Fibroblast of the conjunctiva (primary cell): ENCODE data around the gene RHBDF1.

ENCODE experiments used
- DNase-seq: peaks from one replicate; pipeline ENCODE4 v3.0.0-alpha.2; 2010; ENCODE audit warnings: low read depth

RHBDF1 gene

DNA sequence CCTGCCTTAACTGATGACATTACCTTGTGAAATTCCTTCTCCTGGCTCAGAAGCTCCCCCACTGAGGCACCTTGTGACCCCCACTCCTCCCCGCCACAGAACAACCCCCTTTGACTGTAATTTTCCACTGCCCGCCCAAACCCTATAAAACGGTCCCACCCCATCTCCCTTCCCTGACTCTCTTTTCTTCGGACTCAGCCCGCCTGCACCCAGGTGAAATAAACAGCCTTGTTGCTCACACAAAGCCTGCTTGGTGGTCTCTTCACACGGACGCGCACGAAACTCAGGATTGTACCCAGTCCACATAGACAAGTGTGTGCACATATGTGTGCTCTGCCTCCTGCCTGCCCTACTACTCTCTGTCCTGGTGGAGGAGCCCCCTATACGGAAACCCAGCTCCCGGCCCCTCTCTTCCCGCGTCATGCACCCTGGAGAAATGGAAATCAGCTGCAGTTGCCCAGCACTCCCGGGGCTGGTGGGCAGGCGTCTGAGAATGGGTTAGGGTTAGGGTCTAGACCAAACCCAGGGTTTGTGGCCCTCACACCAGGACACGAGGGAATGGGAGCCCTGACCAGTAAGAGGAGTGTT, 2.4 kb upstream of the RHBDF1 start:
- DNase-seq, result no peak

DNA sequence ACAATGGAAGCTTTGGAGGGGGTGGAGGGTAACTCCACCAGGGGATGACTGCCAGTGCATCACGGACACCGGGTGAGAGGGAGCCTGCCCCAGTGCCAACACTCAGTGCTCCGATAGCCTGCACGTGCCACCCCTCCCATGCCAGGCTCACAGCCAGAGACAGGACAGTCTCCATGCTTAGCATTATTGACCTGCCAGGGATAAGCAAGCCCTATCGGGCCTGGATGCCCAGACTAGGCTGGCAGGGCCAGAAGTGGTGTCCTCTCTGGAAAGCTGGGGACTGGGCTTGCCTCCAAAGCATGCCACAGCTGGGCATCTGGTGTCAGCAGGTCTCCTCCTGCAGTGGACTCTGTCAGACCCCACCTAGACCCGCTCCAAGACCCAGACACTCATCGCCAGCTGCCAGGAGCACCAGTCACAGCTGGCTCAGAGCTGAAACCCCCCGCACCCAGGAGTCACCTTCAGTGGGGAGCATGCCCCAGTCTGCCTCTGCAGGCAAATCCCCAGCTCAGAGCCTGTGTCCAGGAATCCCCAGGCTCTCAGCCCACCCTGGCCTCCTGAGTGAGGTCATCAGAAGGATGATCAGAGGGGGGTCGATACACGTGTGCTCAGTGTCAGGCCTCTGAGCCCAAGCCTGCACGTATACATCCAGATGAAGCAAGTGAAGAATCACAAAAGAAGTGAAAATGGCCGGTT, 1.8 kb upstream of the RHBDF1 start:
- no peak for DNase-seq

- DNase-seq, result no peak
Measured at GRCh38 chr16:71540-72401, 660 bp downstream of the RHBDF1 start.

DNA sequence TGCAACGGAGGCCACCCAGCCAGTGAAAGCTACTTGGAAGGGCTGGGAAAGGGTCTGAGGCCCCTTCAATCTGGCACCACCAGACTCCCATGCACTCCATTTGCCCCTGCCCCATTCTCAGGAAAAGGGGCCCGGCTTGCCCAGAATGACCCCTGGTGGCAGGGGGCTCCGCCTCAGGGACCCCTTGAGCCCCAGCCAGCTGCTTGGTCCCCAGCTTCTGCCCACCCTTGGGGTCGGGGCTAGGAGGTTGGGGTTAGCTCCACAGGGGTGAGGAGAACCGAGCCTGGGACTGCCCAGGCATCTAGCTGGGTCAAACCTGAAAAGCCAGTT, 1.3 kb downstream of the RHBDF1 start:
- no peak for DNase-seq

DNA sequence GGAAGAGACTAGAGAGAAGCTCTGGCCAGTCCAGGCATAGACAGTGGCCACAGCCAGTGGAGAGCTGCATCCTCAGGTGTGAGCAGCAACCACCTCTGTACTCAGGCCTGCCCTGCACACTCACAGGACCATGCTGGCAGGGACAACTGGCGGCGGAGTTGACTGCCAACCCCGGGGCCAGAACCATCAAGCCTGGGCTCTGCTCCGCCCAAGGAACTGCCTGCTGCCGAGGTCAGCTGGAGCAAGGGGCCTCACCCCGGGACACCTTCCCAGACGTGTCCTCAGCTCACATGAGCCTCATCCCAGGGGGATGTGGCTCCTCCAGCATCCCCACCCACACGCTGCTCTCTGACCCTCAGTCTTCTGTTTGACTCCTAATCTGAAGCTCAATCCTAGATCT, 3.2 kb downstream of the RHBDF1 start:
- no peak for DNase-seq

DNA sequence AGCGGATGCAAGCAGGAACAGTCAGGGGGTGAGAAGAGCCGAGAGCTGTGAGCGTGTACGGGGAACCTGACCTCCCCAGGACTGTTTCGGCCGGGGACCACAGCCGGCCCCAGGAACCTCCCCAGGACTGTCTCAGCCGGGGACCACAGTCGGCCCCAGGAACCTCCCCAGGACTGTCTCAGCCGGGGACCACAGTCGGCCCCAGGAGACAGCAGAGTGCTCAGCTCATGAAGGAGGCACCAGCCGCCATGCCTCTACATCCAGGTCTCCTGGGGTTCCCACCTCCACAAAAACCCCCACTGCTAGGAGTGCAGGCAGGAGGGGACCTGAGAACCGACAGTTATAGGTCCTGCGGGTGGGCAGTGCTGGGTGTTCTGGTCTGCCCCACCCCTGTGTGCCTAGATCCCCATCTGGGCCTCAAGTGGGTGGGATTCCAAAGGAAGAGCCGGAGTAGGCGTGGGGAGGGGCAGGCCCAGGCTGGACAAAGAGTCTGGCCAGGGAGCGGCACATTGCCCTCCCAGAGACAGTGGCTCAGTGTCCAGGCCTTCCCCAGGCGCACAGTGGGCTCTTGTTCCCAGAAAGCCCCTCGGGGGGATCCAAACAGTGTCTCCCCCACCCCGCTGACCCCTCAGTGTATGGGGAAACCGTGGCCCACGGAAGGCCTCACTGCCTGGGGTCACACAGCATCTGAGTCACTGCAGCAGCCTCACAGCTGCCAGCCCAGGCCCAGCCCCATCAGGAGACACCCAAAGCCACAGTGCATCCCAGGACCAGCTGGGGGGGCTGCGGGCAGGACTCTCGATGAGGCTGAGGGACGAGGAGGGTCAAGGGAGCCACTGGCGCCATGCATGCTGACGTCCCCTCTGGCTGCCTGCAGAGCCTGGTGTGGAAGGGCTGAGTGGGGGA, 4.3 kb downstream of the RHBDF1 start:
- DNase-seq, result no peak

DNA sequence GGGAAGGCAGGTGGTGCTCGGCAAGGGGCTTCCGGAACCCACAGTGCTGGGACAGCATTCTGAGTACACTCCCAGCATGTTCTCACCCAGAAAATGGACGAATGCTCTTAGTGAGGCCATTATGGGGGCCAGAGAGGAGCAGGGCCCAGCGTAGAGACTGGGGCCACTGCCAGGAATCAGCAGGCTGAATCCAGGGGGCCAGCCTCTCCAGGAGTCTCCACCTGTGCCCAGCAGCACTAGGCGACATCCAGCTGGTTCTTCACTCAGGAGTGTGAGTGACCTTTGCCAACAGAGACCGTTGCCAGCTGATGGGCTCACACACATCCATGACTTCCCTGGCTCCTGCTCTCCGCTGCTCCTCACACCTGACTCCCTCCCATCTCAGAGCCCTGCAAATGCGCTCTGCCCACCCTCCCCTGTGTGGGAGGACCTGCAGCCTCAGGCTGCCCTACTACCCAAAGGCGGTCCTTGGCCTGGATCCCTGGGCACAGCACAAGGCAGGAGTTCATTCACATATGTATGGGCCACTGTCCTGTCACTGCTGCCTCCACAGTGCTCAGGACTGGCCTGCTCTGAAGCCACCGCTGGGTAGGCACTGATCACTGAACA, 5.1 kb downstream of the RHBDF1 start:
- DNase-seq, result no peak

- DNase-seq, result no peak
Measured at GRCh38 chr16:66309-67182, 5.9 kb downstream of the RHBDF1 start.

DNA sequence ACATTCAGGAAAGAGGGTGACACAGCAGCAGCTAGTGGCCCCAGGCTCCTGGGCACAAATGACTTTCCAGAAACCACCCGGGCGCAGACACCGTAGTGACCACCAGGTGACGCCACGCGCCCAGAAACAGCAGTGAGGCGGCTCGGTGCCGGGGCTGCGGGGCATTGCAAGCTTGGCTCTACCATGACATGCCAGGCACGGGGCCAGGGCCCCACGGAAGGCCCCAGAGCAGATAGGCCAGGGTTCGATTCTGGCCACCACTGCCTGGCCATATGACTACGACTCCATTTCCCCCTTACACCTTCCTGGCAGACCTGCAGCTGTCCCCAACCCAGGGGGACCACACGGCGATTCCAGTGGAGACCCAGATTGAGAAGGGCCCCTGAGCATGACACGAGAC, 6.7 kb downstream of the RHBDF1 start:
- DNase-seq, result peak; percentile 57

DNA sequence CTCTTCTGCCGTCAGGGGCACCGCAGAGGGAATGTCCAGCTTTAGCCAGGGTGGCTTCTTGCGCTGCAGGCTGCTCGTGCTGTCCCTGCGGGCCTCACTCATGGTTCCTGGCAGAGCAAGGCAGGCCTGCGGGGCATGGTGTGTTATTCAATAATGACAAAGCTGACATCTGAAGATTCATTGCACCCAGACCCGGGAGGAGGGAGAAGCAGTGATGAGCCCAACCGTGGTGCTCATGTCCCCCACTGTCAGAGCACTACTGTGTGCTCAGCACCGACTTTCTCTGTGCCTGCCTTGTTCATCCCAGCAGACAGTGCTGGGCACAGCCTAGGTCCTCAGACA, 7.5 kb downstream of the RHBDF1 start:
- no peak for DNase-seq

- DNase-seq, result no peak
Measured at GRCh38 chr16:63998-64913, 8.2 kb downstream of the RHBDF1 start.

DNA sequence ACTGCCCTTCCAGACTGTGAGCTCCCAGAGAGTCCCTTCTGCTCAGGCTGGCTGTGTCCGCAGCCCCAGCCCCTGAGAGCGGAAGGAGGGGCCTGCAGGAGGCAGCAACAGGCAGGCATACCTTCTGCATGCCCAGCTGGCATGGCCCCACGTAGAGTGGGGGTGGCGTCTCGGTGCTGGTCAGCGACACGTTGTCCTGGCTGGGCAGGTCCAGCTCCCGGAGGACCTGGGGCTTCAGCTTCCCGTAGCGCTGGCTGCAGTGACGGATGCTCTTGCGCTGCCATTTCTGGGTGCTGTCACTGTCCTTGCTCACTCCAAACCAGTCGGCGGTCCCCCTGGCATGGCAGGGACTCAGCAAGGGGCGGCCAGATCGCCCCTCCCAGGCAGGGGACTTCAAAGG, 9.0 kb downstream of the RHBDF1 start:
- DNase-seq, result no peak

DNA sequence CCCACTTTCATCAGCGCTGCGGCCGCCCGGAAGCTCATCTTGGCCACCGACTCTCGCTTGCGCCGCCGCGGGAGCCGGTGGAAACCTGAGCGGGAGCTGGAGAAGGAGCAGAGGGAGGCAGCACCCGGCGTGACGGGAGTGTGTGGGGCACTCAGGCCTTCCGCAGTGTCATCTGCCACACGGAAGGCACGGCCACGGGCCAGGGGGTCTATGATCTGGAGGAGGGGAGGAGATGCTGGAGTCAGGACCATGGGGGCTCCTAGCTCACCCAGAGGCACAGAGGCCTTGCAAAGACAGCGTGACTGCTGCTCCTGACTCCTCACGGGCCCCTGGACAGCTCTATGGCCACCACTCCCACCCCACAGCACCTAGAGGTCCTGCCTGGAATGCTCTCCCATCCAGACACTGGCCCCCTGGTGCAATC, 9.5 kb downstream of the RHBDF1 start:
- no peak for DNase-seq

DNA sequence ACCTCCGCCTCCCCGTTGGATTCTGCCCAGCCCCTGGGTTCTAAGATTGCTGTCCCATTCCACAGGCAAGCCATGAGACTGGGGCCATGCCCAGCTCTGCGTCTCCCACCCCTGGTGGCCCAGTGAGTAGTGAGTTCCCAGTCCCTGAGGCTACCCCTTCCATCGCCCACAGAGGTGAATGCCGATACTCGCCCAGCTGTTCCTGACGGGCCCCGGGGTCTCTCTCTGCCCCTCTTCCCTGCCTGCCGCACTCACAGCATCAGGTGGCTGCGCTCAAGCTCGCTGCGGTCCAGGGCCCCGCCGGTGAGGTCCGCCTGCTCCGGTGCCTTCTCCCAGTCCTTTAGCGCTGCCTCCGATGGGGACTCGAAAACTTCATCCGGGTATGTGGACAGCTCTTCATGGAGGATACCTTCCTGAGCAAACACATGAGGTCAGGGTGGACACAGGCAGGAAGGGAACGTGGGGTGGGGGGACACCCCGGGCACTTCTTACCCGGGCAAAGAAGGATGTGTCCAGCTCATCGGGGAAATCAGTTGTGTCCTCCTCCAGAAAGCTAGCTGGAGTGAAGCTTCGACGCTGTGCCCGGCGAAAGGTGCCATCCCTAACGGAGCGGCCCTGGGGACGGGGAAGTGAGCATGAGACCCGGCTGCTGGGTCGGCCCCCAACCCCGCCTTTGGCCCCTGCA, 10.0 kb downstream of the RHBDF1 start:
- DNase-seq, result no peak

DNA sequence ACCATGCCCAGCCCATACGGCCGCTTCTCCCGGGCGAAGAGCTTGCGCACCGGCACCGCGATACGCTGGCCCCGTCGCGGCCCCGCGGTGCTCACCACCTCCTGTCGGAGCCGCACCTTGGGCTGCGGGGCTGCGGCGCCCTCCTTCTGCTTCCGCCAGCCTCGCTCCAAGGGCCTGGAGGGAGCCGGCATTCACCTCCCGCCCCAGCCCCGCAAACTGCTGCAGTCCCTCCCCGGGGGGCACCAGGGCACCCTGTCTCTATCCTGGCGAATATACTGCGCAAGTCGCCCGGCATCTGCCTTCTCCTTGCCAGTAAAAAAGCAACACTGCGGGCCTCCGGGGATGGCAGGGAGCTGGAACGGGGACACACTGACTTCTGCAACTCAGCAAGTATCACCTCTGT, 10.6 kb downstream of the RHBDF1 start:
- no peak for DNase-seq

DNA sequence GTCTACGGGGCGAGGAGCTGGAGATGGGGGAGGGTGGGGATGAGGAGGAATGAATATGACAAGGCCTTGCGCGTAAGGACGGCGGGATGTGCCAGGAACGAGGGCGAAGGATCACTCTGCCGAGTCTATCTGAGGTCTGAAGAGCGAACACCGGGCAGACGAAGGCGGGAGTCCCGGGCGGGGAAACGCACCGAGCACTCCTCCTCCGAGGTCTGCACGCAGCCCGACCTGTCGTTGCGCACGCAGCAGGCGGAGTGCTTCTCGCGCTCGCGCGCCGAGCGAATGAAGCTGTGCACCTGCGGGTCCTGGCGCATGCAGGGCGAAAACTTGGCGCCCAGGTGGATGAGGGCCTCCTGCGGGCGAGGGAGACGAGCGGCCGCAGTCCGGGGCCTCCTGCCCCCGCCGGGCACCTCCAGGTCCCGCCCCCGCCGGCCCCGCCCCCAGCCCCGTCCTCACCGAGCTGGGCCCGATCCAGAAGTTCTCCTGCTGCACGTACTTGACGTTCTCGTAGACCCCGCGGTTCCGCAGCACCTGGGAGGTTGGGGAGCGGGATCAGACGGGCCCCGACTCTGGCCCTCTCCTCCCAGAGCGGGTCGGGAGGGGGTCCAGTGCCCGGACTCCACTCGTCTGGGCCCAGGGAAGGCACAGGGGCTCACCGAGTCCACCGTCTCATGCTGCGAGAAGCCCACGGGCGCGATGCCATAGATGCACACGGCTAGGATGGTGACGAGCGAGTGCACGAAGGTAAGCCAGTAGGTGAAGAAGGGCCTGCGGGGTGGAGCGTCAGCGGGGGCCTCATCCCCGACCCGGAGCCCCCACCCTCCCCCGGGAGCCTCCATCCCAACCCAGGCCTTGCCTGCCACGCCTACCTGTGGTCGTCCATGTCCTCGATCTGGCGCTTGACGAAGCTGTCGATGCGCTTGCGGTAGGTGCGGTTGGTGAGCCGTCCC, 11.2 kb downstream of the RHBDF1 start:
- no peak for DNase-seq

DNA sequence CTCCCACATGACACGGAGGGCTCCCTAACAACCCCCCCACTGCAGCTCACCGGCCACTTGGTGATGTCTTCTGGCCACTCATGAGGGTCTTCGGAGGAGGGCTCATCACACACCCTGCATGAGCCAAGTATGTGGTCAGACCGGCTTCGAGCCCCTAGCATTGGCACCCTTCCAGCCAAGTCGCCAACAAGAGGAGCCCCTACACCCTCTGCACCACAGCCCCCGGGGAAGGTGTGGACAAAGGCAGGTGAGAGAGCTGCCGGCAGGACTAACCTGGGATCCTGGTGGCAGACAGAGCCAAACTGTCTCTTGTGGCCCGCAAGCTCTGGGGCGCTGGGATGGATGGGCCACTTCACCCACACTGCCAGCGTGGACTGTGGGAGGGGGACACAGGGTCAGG, 12.3 kb downstream of the RHBDF1 start:
- no peak for DNase-seq

- no peak for DNase-seq
Measured at GRCh38 chr16:59440-60059, 12.9 kb downstream of the RHBDF1 start.
